Spleen (tissue), 11 donors: ENCODE measurements around the gene XRCC4. TPM values are rescaled to one million over a fixed set of nuclear protein-coding genes. Genes with fewer than 3 reads are reported as not detected.

Source experiments
- DNase-seq: peaks from one replicate; pipeline ENCODE4 v3.0.0-alpha.2; 2020
- H3K27ac ChIP-seq, 8 donors: fragments of 200-600 bp; sonication (generic) in 7 of 8; 1 replicate in 4 of 8; 2 replicates in 4 of 8; pipeline versions ENCODE4 v1.5.0 to v1.8.0; 2016 to 2021; ENCODE audit warnings: inconsistent platforms in 4 of 8, mild to moderate bottlenecking in 4 of 8, moderate library complexity in 1 of 8
- H3K27me3 ChIP-seq, 7 donors: fragments of 200-600 bp; sonication (generic) in 6 of 7; replicated peaks in 1 of 7; 1 replicate in 4 of 7; 2 replicates in 3 of 7; pipeline versions ENCODE4 v1.5.0 to v1.8.0; 2016 to 2021; ENCODE audit warnings: inconsistent platforms in 3 of 7, mild to moderate bottlenecking in 1 of 7
- H3K36me3 ChIP-seq, 6 donors: fragments of 200-600 bp; sonication (generic) in 5 of 6; 1 replicate in 4 of 6; 2 replicates in 2 of 6; pipeline versions ENCODE4 v1.5.0 to v1.8.0; 2016 to 2021; ENCODE audit warnings: inconsistent platforms in 2 of 6
- H3K4me1 ChIP-seq, 6 donors: fragments of 200-600 bp; sonication (generic) in 5 of 6; 1 replicate in 3 of 6; 2 replicates in 3 of 6; pipeline versions ENCODE4 v1.5.0 to v1.8.0; 2016 to 2021; ENCODE audit warnings: inconsistent platforms in 3 of 6
- H3K4me3 ChIP-seq, 8 donors: fragments of 200-600 bp; sonication (generic) in 7 of 8; 1 replicate in 4 of 8; 2 replicates in 4 of 8; pipeline versions ENCODE4 v1.5.0 to v1.8.0; 2016 to 2021; ENCODE audit warnings: inconsistent platforms in 4 of 8, mild to moderate bottlenecking in 4 of 8, moderate library complexity in 2 of 8
- H3K9me3 ChIP-seq, 8 donors: fragments of 200-600 bp; sonication (generic) in 7 of 8; 1 replicate in 4 of 8; 2 replicates in 4 of 8; pipeline versions ENCODE4 v1.5.0 to v1.8.0; 2016 to 2021; ENCODE audit warnings: inconsistent platforms in 4 of 8
- CTCF ChIP-seq, 11 experiments: fragments of 200-600 bp in 7 of 11; fragments of 450-650 bp in 4 of 11; sonication (generic) in 4 of 11; IDR thresholded peaks in 8 of 11; conservative IDR thresholded peaks in 3 of 11; 1 replicate in 7 of 11; 2 replicates in 4 of 11; pipeline versions ENCODE4 v1.4.0 to v1.8.0; 2016 to 2021; ENCODE audit warnings: antibody characterized with exemption in 11 of 11, inconsistent platforms in 4 of 11, mild to moderate bottlenecking in 1 of 11
- POLR2A ChIP-seq, 3 donors: fragments of 450-650 bp; IDR thresholded peaks; one replicate each; pipeline ENCODE4 v1.5.1; 2017; ENCODE audit warnings: antibody characterized with exemption in 3 of 3, mild to moderate bottlenecking in 1 of 3
- POLR2AphosphoS5 ChIP-seq, 3 donors: sonication (generic); formaldehyde crosslinking; IDR thresholded peaks; one replicate each; pipeline ENCODE4 v1.5.1; 2017; ENCODE audit warnings: antibody characterized with exemption in 3 of 3
- WGBS, 5 donors: extraction: QIAGEN DNeasy Blood & Tissue Kit in 3 of 5; methylation state at CpG; one replicate each; pipeline versions ENCODE4 v1.1.5 to v1.1.7; 2013 to 2018; 5-methylcytosine and 5-hydroxymethylcytosine counted together
- intact Hi-C: fragments of 100-400 bp; cut with DNase I; formaldehyde crosslinking; loops from one replicate; pipeline ENCODE4 v1.15.0; 2023; ENCODE audit warnings: low total_unique reads
- polyA plus RNA-seq, 3 donors: library from polyadenylated mRNA; stranded (reverse); fragments of 200-250 nt; gene quantifications; one replicate each; pipeline ENCODE4 v1.2.1, GENCODE V29; 2013
- total RNA-seq, 7 donors: library from RNA; depleted of rRNA in 3 of 7; stranded (reverse); fragments of >200 nt in 3 of 7; fragmentation: NEBNext Ultra II Directional in 4 of 7; extraction: Animal tissue kit (Norgen Biotek cat#: 25700) in 4 of 7; gene quantifications; one replicate each; pipeline versions ENCODE4 v1.1.0 to v1.2.1, GENCODE V29; 2016 to 2021
- donor health status: healthy with polysubstance abuse.
- donor health status: DM: no; HTN: no; CAD: no; lungs with moderate emphysema.
- donor health status: DM: no; HTN: no; CAD: no.
- donor health status: Bipolar disorder and iron deficiency.
- donor health status: healthy.
- donor health status: DM: no; HTN: no; CAD: no.
- donor health status: DM: yes; HTN: yes; CAD: no.

The XRCC4 gene
- total and polyA plus RNA-seq, 10 donors, result 4.3 to 14.5 (median 9.6) TPM

- peaks cover 0 to 6% (median 0%) of the 10 kb centered on the region in 6 donors for H3K36me3 ChIP-seq
- H3K27ac ChIP-seq, result no peak overlapping the region
- intact Hi-C loops, result no loop called here
- H3K9me3 ChIP-seq, result peaks cover 0 to 34% (median 25%) of the 10 kb centered on the region in 8 donors
- no peak for DNase-seq
- peaks cover 0 to 13% (median 0%) of the 10 kb centered on the region in 6 donors for H3K4me1 ChIP-seq
- 87 to 90% (median 88%) methylated on average over 2 of the region's 2 CpGs for WGBS, 5 donors
- H3K4me3 ChIP-seq, result no peak overlapping the region
- TF ChIP-seq POLR2A (IDR thresholded peaks at IDR 0.05) (no peak), CTCF (IDR thresholded peaks at IDR 0.05 in 8 of 11, conservative IDR thresholded peaks at IDR 0.05 in 3 of 11) (no peak), POLR2AphosphoS5 (IDR thresholded peaks at IDR 0.05) (no peak)
- no peaks in the 10 kb centered on the region for H3K27me3 ChIP-seq
These were observed 19.5 kb downstream of the XRCC4 start for GRCh38 chr5:83096660-83097339.

- 68 to 80% (median 72%) methylated on average over 2 of the region's 2 CpGs for WGBS, 5 donors
- Histone ChIP-seq H3K36me3 (peaks cover 0 to 6% (median 0%) of the 10 kb centered on the region in 6 donors), H3K4me3 (no peak overlapping the region), H3K27me3 (no peaks in the 10 kb centered on the region), H3K27ac (no peak overlapping the region), H3K4me1 (peaks cover 0 to 4% (median 0%) of the 10 kb centered on the region in 6 donors), H3K9me3 (peaks cover 0 to 24% (median 21%) of the 10 kb centered on the region in 8 donors)
- no peak for DNase-seq
- intact Hi-C loops, result no loop called here
- TF ChIP-seq CTCF (IDR thresholded peaks at IDR 0.05 in 8 of 11, conservative IDR thresholded peaks at IDR 0.05 in 3 of 11), result no peak
- TF ChIP-seq POLR2A (IDR thresholded peaks at IDR 0.05), result no peak
- TF ChIP-seq POLR2AphosphoS5 (IDR thresholded peaks at IDR 0.05), result no peak
These were observed 20.4 kb downstream of the XRCC4 start for GRCh38 chr5:83097689-83098231.

- no peak for DNase-seq
- TF ChIP-seq CTCF (IDR thresholded peaks at IDR 0.05 in 8 of 11, conservative IDR thresholded peaks at IDR 0.05 in 3 of 11) (no peak), POLR2AphosphoS5 (IDR thresholded peaks at IDR 0.05) (no peak), POLR2A (IDR thresholded peaks at IDR 0.05) (no peak)
- intact Hi-C loops, result no loop called here
- H3K4me1 ChIP-seq, result no peaks in the 10 kb centered on the region
- peaks cover 0 to 12% (median 9%) of the 10 kb centered on the region in 8 donors for H3K9me3 ChIP-seq
- H3K27me3 ChIP-seq, result no peaks in the 10 kb centered on the region
- peaks cover 0 to 6% (median 0%) of the 10 kb centered on the region in 6 donors for H3K36me3 ChIP-seq
- H3K27ac ChIP-seq, result no peak overlapping the region
- H3K4me3 ChIP-seq, result no peak overlapping the region
These were observed 21.7 kb downstream of the XRCC4 start for GRCh38 chr5:83099001-83099400.

- 72 to 93% (median 88%) methylated on average over 1 of the region's 1 CpG for WGBS, 5 donors
- peaks cover 0 to 6% (median 0%) of the 10 kb centered on the region in 6 donors for H3K36me3 ChIP-seq
- no peaks in the 10 kb centered on the region for H3K27me3 ChIP-seq
- DNase-seq, result no peak
- TF ChIP-seq POLR2AphosphoS5 (IDR thresholded peaks at IDR 0.05), result no peak
- TF ChIP-seq POLR2A (IDR thresholded peaks at IDR 0.05), result no peak
- no peak for TF ChIP-seq CTCF (IDR thresholded peaks at IDR 0.05 in 8 of 11, conservative IDR thresholded peaks at IDR 0.05 in 3 of 11)
- no peak overlapping the region for H3K27ac ChIP-seq
- intact Hi-C loops, result no loop called here
- no peaks in the 10 kb centered on the region for H3K4me1 ChIP-seq
- peaks cover 0 to 7% (median 5%) of the 10 kb centered on the region in 8 donors for H3K9me3 ChIP-seq
- no peak overlapping the region for H3K4me3 ChIP-seq
These were observed 22.1 kb downstream of the XRCC4 start for GRCh38 chr5:83099445-83099844.
